SK-N-DZ (cell line): ENCODE measurements around the gene ZNF829. TPM values are rescaled to one million over a fixed set of nuclear protein-coding genes. Genes with fewer than 3 reads are reported as not detected.
A peak's percentile ranks its signal among the peaks of the same experiment; 100 is the strongest.

Experiments
- DNase-seq: peaks from one replicate; pipeline ENCODE4 v3.0.0-alpha.2; 2015; ENCODE audit warnings: low spot score
- polyA plus RNA-seq, 2 experiments: library from polyadenylated mRNA; depleted of rRNA; stranded (reverse); fragments of >200 nt; gene quantifications; 2 replicates each; pipeline ENCODE4 v1.2.3, GENCODE V29; 2014

The ZNF829 gene
- 3.8 and 4.3 TPM in 2 replicates for polyA plus RNA-seq (2014; cell fraction: cytosol; rRNA removed)
- 4.4 and 6.4 TPM in 2 replicates for polyA plus RNA-seq (2014; cell fraction: nucleus; rRNA removed)

GRCh38 chr19:36915992-36916830 lies at the start of gene ZNF829, which contains the start of gene ZNF568:
Gene ZNF829, minus strand, starts transcription at chr19:36916291. Its CDS starts 1,124 bp downstream, at chr19:36915167.
Gene ZNF568, plus strand, starts transcription at chr19:36916332. Its CDS starts 6,439 bp downstream, at chr19:36922771.
- peak; percentile 95 for DNase-seq

DNA sequence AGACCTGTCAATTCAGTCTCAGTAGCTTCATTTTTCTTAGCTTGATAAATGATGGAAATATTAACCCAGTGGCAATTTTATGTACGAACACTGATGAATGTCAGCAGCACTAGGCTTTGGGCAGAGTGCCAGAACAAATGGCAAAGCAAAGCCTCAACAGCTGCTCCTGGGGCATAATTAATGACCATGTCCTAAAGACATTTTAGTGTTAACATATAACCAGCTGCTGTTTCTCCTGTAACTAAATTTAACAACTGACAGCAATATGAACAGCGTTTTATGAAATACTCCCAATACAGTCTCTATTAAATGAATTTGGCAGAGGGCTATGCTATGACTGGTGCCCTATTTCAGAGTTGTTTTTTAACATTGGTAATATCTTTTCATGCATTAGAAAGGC lies 47.2 kb upstream of the ZNF829 start:
- no peak for DNase-seq

DNA sequence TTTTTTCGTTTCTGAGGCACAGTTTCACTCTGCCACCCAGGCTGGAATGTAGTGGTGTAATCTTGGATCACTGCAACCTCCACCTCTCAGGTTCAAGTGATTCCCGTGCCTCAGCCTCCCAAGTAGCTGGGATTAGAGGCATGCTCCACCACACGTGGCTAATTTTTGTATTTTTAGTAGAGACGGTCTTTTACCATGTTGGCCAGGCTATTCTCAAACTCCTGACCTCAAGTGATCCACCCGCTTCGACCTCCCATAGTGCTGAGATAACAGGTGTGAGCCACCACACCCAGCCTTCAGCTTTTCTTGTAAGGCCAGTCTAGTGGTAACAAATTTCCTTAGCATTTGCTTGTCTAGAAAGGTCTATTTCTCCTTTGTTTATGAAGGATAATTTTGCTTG lies 46.3 kb upstream of the ZNF829 start:
- DNase-seq = no peak

DNA sequence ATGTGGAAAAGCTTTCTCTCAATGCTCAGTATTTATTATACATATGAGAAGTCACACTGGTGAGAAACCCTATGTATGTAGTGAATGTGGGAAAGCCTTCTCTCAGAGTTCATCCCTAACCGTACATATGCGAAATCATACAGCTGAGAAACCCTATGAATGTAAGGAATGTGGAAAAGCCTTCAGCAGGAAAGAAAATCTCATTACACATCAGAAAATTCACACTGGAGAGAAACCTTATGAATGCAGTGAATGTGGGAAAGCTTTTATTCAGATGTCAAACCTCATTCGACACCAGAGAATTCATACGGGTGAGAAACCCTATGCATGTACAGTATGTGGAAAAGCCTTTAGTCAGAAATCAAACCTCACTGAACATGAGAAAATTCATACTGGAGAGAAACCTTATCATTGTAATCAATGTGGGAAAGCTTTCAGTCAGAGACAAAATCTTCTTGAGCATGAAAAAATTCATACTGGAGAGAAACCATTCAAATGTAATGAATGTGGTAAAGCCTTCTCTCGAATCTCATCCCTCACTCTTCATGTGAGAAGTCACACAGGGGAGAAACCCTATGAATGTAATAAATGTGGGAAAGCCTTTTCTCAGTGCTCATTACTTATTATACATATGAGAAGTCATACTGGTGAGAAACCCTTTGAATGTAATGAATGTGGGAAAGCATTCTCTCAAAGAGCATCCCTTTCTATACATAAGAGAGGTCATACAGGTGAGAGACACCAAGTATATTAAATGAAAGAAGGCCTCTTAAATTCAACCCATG lies 34.4 kb upstream of the ZNF829 start:
- no peak for DNase-seq

GRCh38 chr19:36939153-36939552 lies 23.1 kb upstream of the ZNF829 start:
- no peak for DNase-seq

- no peak for DNase-seq
Measured at GRCh38 chr19:36931684-36932083, 15.6 kb upstream of the ZNF829 start.

- no peak for DNase-seq
Measured at GRCh38 chr19:36918090-36918489, 2.0 kb upstream of the ZNF829 start.

GRCh38 chr19:36916991-36917390 lies 900 bp upstream of the ZNF829 start:
- peak; percentile 52 for DNase-seq

DNA sequence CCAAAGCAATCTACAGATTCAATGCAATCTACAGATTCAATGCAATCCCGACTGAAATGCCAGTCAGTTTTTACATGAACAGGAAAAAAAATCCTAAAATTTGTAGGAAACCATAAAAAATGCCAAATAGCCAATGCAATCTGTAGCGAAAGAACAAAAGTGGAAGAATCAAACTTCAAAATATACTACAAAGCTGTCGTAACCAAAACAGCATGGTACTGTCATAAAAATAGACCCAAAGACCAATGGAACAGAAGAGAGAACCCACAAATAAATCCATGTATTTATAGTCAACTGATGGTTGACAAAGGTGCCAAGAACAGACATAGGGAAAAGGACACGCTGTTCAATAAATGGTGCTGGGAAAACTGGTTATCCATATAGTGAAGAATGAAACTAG lies 17.7 kb downstream of the ZNF829 start:
- DNase-seq = no peak

GRCh38 chr19:36894849-36895383 lies 21.2 kb downstream of the ZNF829 start:
- no peak for DNase-seq

- no peak for DNase-seq
Measured at GRCh38 chr19:36891768-36892357, 24.2 kb downstream of the ZNF829 start.

GRCh38 chr19:36876993-36877938 lies 38.8 kb downstream of the ZNF829 start:
- no peak for DNase-seq

GRCh38 chr19:36851898-36852297 lies 64.2 kb downstream of the ZNF829 start:
- DNase-seq = no peak

- DNase-seq = peak; percentile 95
Measured at GRCh38 chr19:36850559-36851442, 65.3 kb downstream of the ZNF829 start, which contains the start of gene ZNF345. Gene ZNF345, plus strand, starts transcription at chr19:36850876. Its CDS starts 25,955 bp downstream, at chr19:36876831.

GRCh38 chr19:36849701-36850558 lies 66.2 kb downstream of the ZNF829 start:
- peak; percentile 89 for DNase-seq

- DNase-seq = no peak
Measured at GRCh38 chr19:36847968-36848367, 68.1 kb downstream of the ZNF829 start.

- no peak for DNase-seq
Measured at GRCh38 chr19:36838784-36839324, 77.2 kb downstream of the ZNF829 start.
